K562 (cell line): ENCODE results near the gene GGACT. TPM values are rescaled to one million over a fixed set of nuclear protein-coding genes. Genes with fewer than 3 reads are reported as not detected.

Experiments used
- ATF1 ChIP-seq, 2 experiments: fragments of 450-650 bp in 1 of 2; IDR thresholded peaks; 2 replicates each; pipeline ENCODE4 v1.6.1; 2016; ENCODE audit warnings: missing compliant biosample characterization in 1 of 2, missing genetic modification characterization in 1 of 2
- BHLHE40 ChIP-seq: IDR thresholded peaks from 2 replicates; pipeline ENCODE4 v1.6.1; 2011; ENCODE audit warnings: low read length, improper control_type of control experiment
- CREM ChIP-seq: IDR thresholded peaks from 2 replicates; pipeline ENCODE4 v1.6.1; 2014; ENCODE audit warnings: antibody characterized with exemption, low read depth
- GTF2A2 ChIP-seq: IDR thresholded peaks from 2 replicates; pipeline ENCODE4 v1.6.1; 2016; ENCODE audit warnings: mild to moderate bottlenecking, missing genetic modification characterization, missing compliant biosample characterization
- JUN ChIP-seq, 2 experiments: sonication (generic) in 1 of 2; formaldehyde crosslinking in 1 of 2; IDR thresholded peaks; 2 replicates each; pipeline versions ENCODE4 v1.6.1 to v1.8.0; 2012 to 2022; ENCODE audit warnings: borderline replicate concordance in 2 of 2, mild to moderate bottlenecking in 2 of 2, improper control_type of control experiment in 1 of 2, low read depth in 1 of 2, low read length in 1 of 2, missing genetic modification reagents in 1 of 2
- MBD1 ChIP-seq: fragments of 250-450 bp; sonication (Bioruptor Pico); IDR thresholded peaks from 2 replicates; pipeline ENCODE4 v1.8.0; 2022; ENCODE audit warnings: inconsistent platforms
- MYBL2 ChIP-seq, 2 experiments: fragments of 450-650 bp in 1 of 2; sonication (generic) in 1 of 2; formaldehyde crosslinking in 1 of 2; IDR thresholded peaks; 2 replicates each; pipeline versions ENCODE4 v1.6.1 to v1.8.1; 2017 to 2022; ENCODE audit warnings: borderline replicate concordance in 1 of 2, inconsistent platforms in 1 of 2, low read depth in 1 of 2, mild to moderate bottlenecking in 1 of 2, missing genetic modification reagents in 1 of 2, moderate library complexity in 1 of 2
- SIN3B ChIP-seq: fragments of 450-650 bp; IDR thresholded peaks from 2 replicates; pipeline ENCODE4 v1.6.1; 2017; ENCODE audit warnings: low read depth, mild to moderate bottlenecking, moderate library complexity
- SMC3 ChIP-seq: conservative IDR thresholded peaks from 2 replicates; pipeline ENCODE4 v1.6.1; 2011; ENCODE audit warnings: low read depth, low read length, improper control_type of control experiment; ENCODE audit not compliant: insufficient read depth
- SOX6 ChIP-seq: fragments of 450-650 bp; IDR thresholded peaks from 2 replicates; pipeline ENCODE4 v1.6.1; 2014; ENCODE audit warnings: mild to moderate bottlenecking
- TCF3 ChIP-seq: sonication (generic); formaldehyde crosslinking; IDR thresholded peaks from 2 replicates; pipeline ENCODE4 v1.4.0; 2020; ENCODE audit warnings: mild to moderate bottlenecking, missing genetic modification reagents
- ZNF318 ChIP-seq, 2 experiments: fragments of 450-650 bp; IDR thresholded peaks; 2 replicates each; pipeline ENCODE4 v1.6.1; 2016; ENCODE audit warnings: mild to moderate bottlenecking in 2 of 2, borderline replicate concordance in 1 of 2, low read depth in 1 of 2, moderate library complexity in 1 of 2
- ZNF584 ChIP-seq: fragments of 200-800 bp; sonication (Bioruptor generic); IDR thresholded peaks from 2 replicates; pipeline ENCODE4 v1.6.1; 2016; ENCODE audit warnings: low read depth, mild to moderate bottlenecking, missing genetic modification characterization, missing compliant biosample characterization
- polyA plus RNA-seq, 8 experiments: library from polyadenylated mRNA; depleted of rRNA in 4 of 8; stranded (reverse) in 5 of 8; unstranded in 3 of 8; fragments of >200 nt; fragmentation: Nextera tagmentation in 2 of 8; fragmentation: Illumina TruSeq in 1 of 8; extraction: Ambion mirVana in 2 of 8; extraction: Trizol in 1 of 8; gene quantifications; 2 replicates each; pipeline versions ENCODE4 v1.2.1 to v1.2.3, GENCODE V29; 2011 to 2014; ENCODE audit warnings: inconsistent platforms in 1 of 8, missing spikeins in 1 of 8
- total RNA-seq, 7 experiments: library from RNA; depleted of rRNA in 6 of 7; stranded (reverse); fragments of >200 nt in 6 of 7; fragmentation: Illumina TruSeq in 2 of 7; extraction: Trizol in 2 of 7; gene quantifications; 2 replicates each; pipeline versions ENCODE4 v1.2.1 to v1.2.3, GENCODE V29; 2011 to 2021; ENCODE audit warnings: low replicate concordance in 1 of 7
- TF ChIP-seq, protein P1 (sequence below): fragments of 450-650 bp; IDR thresholded peaks from 2 replicates; pipeline ENCODE4 v1.6.1; 2018; ENCODE audit warnings: mild to moderate bottlenecking, low read depth; ENCODE audit not compliant: partially characterized antibody

Gene GGACT
- total and polyA plus RNA-seq, 9 of the 15 experiments (the other 6 are each of a cell fraction or from before 2014, with no cell fraction given) = 0.20 to 3.2 (median 1.7) TPM

- TF ChIP-seq MBD1 (CRISPR knock-in tag) (no peak), MYBL2 (IDR thresholded peaks at IDR 0.05; ENCODE audit: low read depth) (no peak), MYBL2 (CRISPR knock-in tag; IDR thresholded peaks at IDR 0.05; ENCODE audit: borderline replicate concordance) (no peak), CREM (peak; percentile 77), SIN3B (no peak), SMC3 (peak; percentile 66), BHLHE40 (no peak), ATF1 (CRISPR knock-in tag; IDR thresholded peaks at IDR 0.05) (no peak), ATF1 (tag; IDR thresholded peaks at IDR 0.05) (no peak), TCF3 (CRISPR knock-in tag) (no peak), GTF2A2 (tag) (no peak), SOX6 (no peak), JUN (IDR thresholded peaks at IDR 0.05; ENCODE audit: borderline replicate concordance, low read depth, low read length) (no peak), JUN (CRISPR knock-in tag; IDR thresholded peaks at IDR 0.05; ENCODE audit: borderline replicate concordance) (no peak), ZNF584 (no peak), ZNF318 (IDR thresholded peaks at IDR 0.05; ENCODE audit: borderline replicate concordance in 1 of 2, low read depth in 1 of 2) (no peak)
- TF ChIP-seq, protein P1, sequence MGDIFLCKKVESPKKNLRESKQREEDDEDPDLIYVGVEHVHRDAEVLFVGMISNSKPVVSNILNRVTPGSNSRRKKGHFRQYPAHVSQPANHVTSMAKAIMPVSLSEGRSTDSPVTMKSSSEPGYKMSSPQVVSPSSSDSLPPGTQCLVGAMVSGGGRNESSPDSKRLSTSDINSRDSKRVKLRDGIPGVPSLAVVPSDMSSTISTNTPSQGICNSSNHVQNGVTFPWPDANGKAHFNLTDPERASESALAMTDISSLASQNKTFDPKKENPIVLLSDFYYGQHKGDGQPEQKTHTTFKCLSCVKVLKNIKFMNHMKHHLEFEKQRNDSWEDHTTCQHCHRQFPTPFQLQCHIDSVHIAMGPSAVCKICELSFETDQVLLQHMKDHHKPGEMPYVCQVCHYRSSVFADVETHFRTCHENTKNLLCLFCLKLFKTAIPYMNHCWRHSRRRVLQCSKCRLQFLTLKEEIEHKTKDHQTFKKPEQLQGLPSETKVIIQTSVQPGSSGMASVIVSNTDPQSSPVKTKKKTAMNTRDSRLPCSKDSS = no peak
Measured at GRCh38 chr13:100573121-100573520, 15.5 kb downstream of the GGACT start (continued).
